SK-N-SH (cell line): ENCODE results near the gene CMTM8. TPM values are rescaled to one million over a fixed set of nuclear protein-coding genes. Genes with fewer than 3 reads are reported as not detected.

Experiments used
- CTCF ChIA-PET: fragments of 300-600, 350-600 bp; formaldehyde crosslinking; extraction: SDS; loops from one replicate; lab custom pipeline; 2021; lab: Yijun Ruan, JAX
- POLR2A ChIA-PET: fragments of 350-600 bp; sonication (Branson Sonifier 250); formaldehyde crosslinking; extraction: SDS; loops from one replicate; lab custom pipeline; 2020; ENCODE audit warnings: antibody characterized with exemption, inconsistent platforms; lab: Yijun Ruan, JAX
- DNase-seq: peaks from one replicate; pipeline ENCODE4 v3.0.0; 2012
- H2AFZ ChIP-seq: fragments of 200-600 bp; sonication (generic); 2 replicates; pipeline ENCODE4 v1.8.1; 2016; ENCODE audit warnings: antibody characterized with exemption, mild to moderate bottlenecking, low read depth
- H3F3A ChIP-seq: fragments of 200-600 bp; sonication (generic); replicated peaks from 2 replicates; pipeline ENCODE3; 2016; ENCODE audit warnings: antibody characterized with exemption, mild to moderate bottlenecking; ENCODE audit not compliant: insufficient read depth
- H3K27ac ChIP-seq, 2 experiments: fragments of 200-500 bp in 1 of 2; fragments of 200-600 bp in 1 of 2; sonication (Bioruptor generic) in 1 of 2; sonication (generic), shearing (Covaris generic) in 1 of 2; 2 replicates each; pipeline versions ENCODE4 v1.5.1 to v1.6.1; 2014 to 2016; ENCODE audit warnings: low read depth in 2 of 2, inconsistent platforms in 1 of 2, low read length in 1 of 2, mild to moderate bottlenecking in 1 of 2, mixed read lengths in 1 of 2
- H3K27me3 ChIP-seq: fragments of 200-600 bp; sonication (generic), shearing (Covaris generic); 2 replicates; pipeline ENCODE4 v1.6.1; 2016; ENCODE audit warnings: mixed run types; ENCODE audit not compliant: insufficient read depth
- H3K36me3 ChIP-seq, 2 experiments: fragments of 200-500 bp in 1 of 2; fragments of 200-600 bp in 1 of 2; sonication (Bioruptor generic) in 1 of 2; sonication (generic) in 1 of 2; replicated peaks in 1 of 2; 2 replicates each; pipeline versions ENCODE3 to v1.5.1; 2014 to 2016; ENCODE audit warnings: low read length in 1 of 2, mild to moderate bottlenecking in 1 of 2; ENCODE audit not compliant: insufficient read depth in 2 of 2, control insufficient read depth in 1 of 2
- H3K4me1 ChIP-seq, 2 experiments: fragments of 200-500 bp in 1 of 2; fragments of 200-600 bp in 1 of 2; sonication (Bioruptor generic) in 1 of 2; sonication (generic), shearing (Covaris generic) in 1 of 2; 2 replicates each; pipeline versions ENCODE4 v1.5.1 to v1.6.1; 2014 to 2016; ENCODE audit warnings: low read depth in 1 of 2, low read length in 1 of 2, mixed run types in 1 of 2; ENCODE audit not compliant: insufficient read depth in 2 of 2, control insufficient read depth in 1 of 2
- H3K4me2 ChIP-seq: fragments of 200-600 bp; sonication (generic), shearing (Covaris generic); 2 replicates; pipeline ENCODE4 v1.6.1; 2017; ENCODE audit warnings: mixed run types
- H3K4me3 ChIP-seq, 2 experiments: fragments of 200-500 bp in 1 of 2; fragments of 200-600 bp in 1 of 2; sonication (Bioruptor generic) in 1 of 2; sonication (generic), shearing (Covaris generic) in 1 of 2; 2 replicates each; pipeline versions ENCODE4 v1.5.1 to v1.8.1; 2014 to 2016; ENCODE audit warnings: low read depth in 2 of 2, inconsistent platforms in 1 of 2, low read length in 1 of 2, mild to moderate bottlenecking in 1 of 2, mixed read lengths in 1 of 2, moderate library complexity in 1 of 2
- H3K79me2 ChIP-seq: fragments of 200-600 bp; sonication (generic); 2 replicates; pipeline ENCODE4 v1.8.1; 2017; ENCODE audit warnings: mild to moderate bottlenecking; ENCODE audit not compliant: insufficient read depth
- H3K9ac ChIP-seq: fragments of 200-600 bp; sonication (generic); 2 replicates; pipeline ENCODE4 v1.6.1; 2017; ENCODE audit warnings: mixed run types
- H3K9me2 ChIP-seq: fragments of 200-600 bp; sonication (generic); 2 replicates; pipeline ENCODE4 v1.6.1; 2017; ENCODE audit warnings: mixed run types
- H3K9me3 ChIP-seq: fragments of 200-600 bp; sonication (generic); 2 replicates; pipeline ENCODE4 v1.6.1; 2017; ENCODE audit warnings: mixed run types, mild to moderate bottlenecking, moderate library complexity
- H4K20me1 ChIP-seq: fragments of 200-600 bp; sonication (generic); 2 replicates; pipeline ENCODE4 v1.6.1; 2017; ENCODE audit warnings: mild to moderate bottlenecking, mixed run types; ENCODE audit not compliant: insufficient read depth
- ELF1 ChIP-seq: IDR thresholded peaks from 2 replicates; pipeline ENCODE4 v1.4.0; 2012
- EZH2phosphoT487 ChIP-seq: fragments of 200-600 bp; sonication (generic); IDR thresholded peaks from 2 replicates; pipeline ENCODE4 v1.6.1; 2017; ENCODE audit warnings: low read depth, mixed run types, mild to moderate bottlenecking, antibody characterized with exemption, moderate library complexity, borderline replicate concordance
- FOSL2 ChIP-seq: IDR thresholded peaks from 2 replicates; pipeline ENCODE4 v1.4.0; 2012; ENCODE audit warnings: low read depth, mild to moderate bottlenecking, moderate library complexity, borderline replicate concordance
- GATA2 ChIP-seq: sonication (generic); formaldehyde crosslinking; IDR thresholded peaks from 2 replicates; pipeline ENCODE4 v1.5.0; 2020; ENCODE audit warnings: mild to moderate bottlenecking, missing genetic modification reagents
- MEF2A ChIP-seq: IDR thresholded peaks from 2 replicates; pipeline ENCODE4 v1.4.0; 2012; ENCODE audit warnings: low read depth, borderline replicate concordance
- NFIC ChIP-seq: IDR thresholded peaks from 2 replicates; pipeline ENCODE4 v1.4.0; 2012; ENCODE audit warnings: borderline replicate concordance
- NRF1 ChIP-seq: IDR thresholded peaks from 2 replicates; pipeline ENCODE4 v1.6.1; 2012; ENCODE audit warnings: low read depth, mild to moderate bottlenecking, low read length
- POLR2AphosphoS5 ChIP-seq: IDR thresholded peaks from 2 replicates; pipeline ENCODE4 v1.6.1; 2012; ENCODE audit warnings: low read depth, low read length
- RCOR1 ChIP-seq: fragments of 150-350 bp; IDR thresholded peaks from 2 replicates; pipeline ENCODE4 v1.6.1; 2017; ENCODE audit warnings: antibody characterized with exemption, low read length
- RFX5 ChIP-seq: IDR thresholded peaks from 2 replicates; pipeline ENCODE4 v1.6.1; 2012; ENCODE audit warnings: mild to moderate bottlenecking, improper control_type of control experiment, low read length
- SMC3 ChIP-seq: IDR thresholded peaks from 2 replicates; pipeline ENCODE4 v1.6.1; 2012; ENCODE audit warnings: low read depth, low read length, improper control_type of control experiment
- TAF1 ChIP-seq: IDR thresholded peaks from 2 replicates; pipeline ENCODE4 v1.6.1; 2012; ENCODE audit warnings: low read depth, mild to moderate bottlenecking, low read length, moderate library complexity, borderline replicate concordance
- TCF12 ChIP-seq: IDR thresholded peaks from 2 replicates; pipeline ENCODE4 v1.4.0; 2012
- TEAD4 ChIP-seq: IDR thresholded peaks from 2 replicates; pipeline ENCODE4 v1.4.0; 2012; ENCODE audit warnings: mild to moderate bottlenecking, borderline replicate concordance; ENCODE audit not compliant: insufficient read depth
- YY1 ChIP-seq: IDR thresholded peaks from 2 replicates; pipeline ENCODE4 v1.4.0; 2012; ENCODE audit warnings: low read depth, mild to moderate bottlenecking
- WGBS: methylation state at CpG from one replicate; pipeline ENCODE4 v1.1.6; 2017; ENCODE audit warnings: low lambda C conversion rate; 5-methylcytosine and 5-hydroxymethylcytosine counted together
- polyA plus RNA-seq, 3 experiments: library from polyadenylated mRNA; depleted of rRNA; stranded (reverse); fragments of >200 nt; gene quantifications; 2 replicates each; pipeline ENCODE4 v1.2.3, GENCODE V29; 2012
- TF ChIP-seq, protein P1 (sequence below): IDR thresholded peaks from 2 replicates; pipeline ENCODE4 v1.4.0; 2012; ENCODE audit warnings: low read depth, borderline replicate concordance
- TF ChIP-seq, protein P2 (sequence below): fragments of 150-350 bp; IDR thresholded peaks from 2 replicates; pipeline ENCODE4 v1.6.1; 2016; ENCODE audit warnings: mild to moderate bottlenecking, low read depth, low read length

CMTM8 gene
- polyA plus RNA-seq, 1 of the 3 experiments (the other 2 are of a cell fraction), result 9.7 TPM

- Histone ChIP-seq H3K36me3 (no peaks in the 10 kb centered on the region), H3K79me2 (no peaks in the 10 kb centered on the region), H3K4me2 (no peak overlapping the region), H4K20me1 (no peaks in the 10 kb centered on the region), H3K9ac (no peak overlapping the region), H3F3A (no peaks in the 10 kb centered on the region), H2AFZ (no peak overlapping the region), H3K27ac (peak overlapping the region in 1 of 2 experiments; percentile 1; a peak in 1 of 4 replicates), H3K9me3 (no peaks in the 10 kb centered on the region), H3K4me1 (no peaks in the 10 kb centered on the region), H3K27me3 (no peaks in the 10 kb centered on the region), H3K4me3 (no peak overlapping the region), H3K9me2 (no peaks in the 10 kb centered on the region)
- CTCF ChIA-PET, result interaction anchor here (0.8 to 6.7 kb wide), 20 partner anchors 9 to 201 kb away, joined by 3 to 98 read pairs (median 7); partner anchors contain the start of gene CMTM7
- 50% methylated on average over 2 of the region's 2 CpGs for WGBS
- DNase-seq, result no peak
- POLR2A ChIA-PET, result interaction anchor here (1.2 kb wide), 1 partner anchor 92 kb away, joined by 3 read pairs; no protein-coding TSS in a partner anchor
- TF ChIP-seq NFIC, result peak; percentile 19; the same call in 1 of the 2 replicates
- TF ChIP-seq FOSL2, result no peak; the same call in 1 of the 2 replicates
These were observed 137.6 kb downstream of the CMTM8 start for GRCh38 chr3:32376115-32376514.

DNA sequence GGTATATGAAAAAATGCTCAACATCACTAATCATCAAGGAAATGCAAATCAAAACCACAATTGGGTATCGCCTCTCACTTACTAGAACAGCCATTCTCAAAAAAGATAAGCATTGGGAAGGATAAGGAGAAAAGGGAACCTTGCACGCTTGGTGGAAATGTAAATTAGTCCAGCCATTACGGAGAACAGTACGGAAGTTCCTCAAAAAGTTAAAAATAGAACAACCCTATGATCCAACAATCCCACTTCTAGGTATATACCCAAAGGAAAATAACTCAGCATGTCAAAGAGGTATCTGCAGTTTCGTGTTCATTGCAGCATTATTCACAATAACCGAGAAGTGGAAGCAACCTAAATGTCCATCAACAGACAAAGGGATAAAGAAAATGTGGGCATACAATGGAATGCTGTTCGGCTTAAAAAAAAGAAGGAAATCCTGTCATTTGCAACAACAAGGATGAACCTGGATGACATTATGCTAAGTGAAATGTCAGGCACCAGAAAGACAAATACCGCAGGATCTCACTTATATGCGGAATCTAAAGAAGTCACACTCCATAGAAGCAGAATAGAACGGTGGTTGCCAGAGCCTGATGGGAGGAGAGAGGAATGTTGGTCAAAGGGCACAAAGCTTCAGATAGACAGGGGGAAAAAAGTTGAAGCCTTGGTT, 141.5 kb downstream of the CMTM8 start:
- TF ChIP-seq GATA2 (CRISPR knock-in tag) (no peak), TEAD4 (no peak), NRF1 (no peak), YY1 (no peak), TCF12 (no peak), SMC3 (no peak), RFX5 (no peak), RCOR1 (no peak), POLR2AphosphoS5 (no peak), FOSL2 (no peak), TAF1 (no peak), EZH2phosphoT487 (no peak), ELF1 (no peak), MEF2A (no peak)
- TF ChIP-seq, protein P1, sequence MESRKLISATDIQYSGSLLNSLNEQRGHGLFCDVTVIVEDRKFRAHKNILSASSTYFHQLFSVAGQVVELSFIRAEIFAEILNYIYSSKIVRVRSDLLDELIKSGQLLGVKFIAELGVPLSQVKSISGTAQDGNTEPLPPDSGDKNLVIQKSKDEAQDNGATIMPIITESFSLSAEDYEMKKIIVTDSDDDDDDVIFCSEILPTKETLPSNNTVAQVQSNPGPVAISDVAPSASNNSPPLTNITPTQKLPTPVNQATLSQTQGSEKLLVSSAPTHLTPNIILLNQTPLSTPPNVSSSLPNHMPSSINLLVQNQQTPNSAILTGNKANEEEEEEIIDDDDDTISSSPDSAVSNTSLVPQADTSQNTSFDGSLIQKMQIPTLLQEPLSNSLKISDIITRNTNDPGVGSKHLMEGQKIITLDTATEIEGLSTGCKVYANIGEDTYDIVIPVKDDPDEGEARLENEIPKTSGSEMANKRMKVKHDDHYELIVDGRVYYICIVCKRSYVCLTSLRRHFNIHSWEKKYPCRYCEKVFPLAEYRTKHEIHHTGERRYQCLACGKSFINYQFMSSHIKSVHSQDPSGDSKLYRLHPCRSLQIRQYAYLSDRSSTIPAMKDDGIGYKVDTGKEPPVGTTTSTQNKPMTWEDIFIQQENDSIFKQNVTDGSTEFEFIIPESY, result no peak
- TF ChIP-seq, protein P2, sequence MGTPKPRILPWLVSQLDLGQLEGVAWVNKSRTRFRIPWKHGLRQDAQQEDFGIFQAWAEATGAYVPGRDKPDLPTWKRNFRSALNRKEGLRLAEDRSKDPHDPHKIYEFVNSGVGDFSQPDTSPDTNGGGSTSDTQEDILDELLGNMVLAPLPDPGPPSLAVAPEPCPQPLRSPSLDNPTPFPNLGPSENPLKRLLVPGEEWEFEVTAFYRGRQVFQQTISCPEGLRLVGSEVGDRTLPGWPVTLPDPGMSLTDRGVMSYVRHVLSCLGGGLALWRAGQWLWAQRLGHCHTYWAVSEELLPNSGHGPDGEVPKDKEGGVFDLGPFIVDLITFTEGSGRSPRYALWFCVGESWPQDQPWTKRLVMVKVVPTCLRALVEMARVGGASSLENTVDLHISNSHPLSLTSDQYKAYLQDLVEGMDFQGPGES, result no peak
- 84% methylated on average over 10 of the region's 10 CpGs for WGBS
- CTCF ChIA-PET, result interaction anchor here (6.7 kb wide), 1 partner anchor 89 kb away, joined by 98 read pairs; no protein-coding TSS in a partner anchor

More for the DNA sequence above, 141.5 kb downstream of the CMTM8 start:
- POLR2A ChIA-PET, result no interaction called here
- H3K9me3 ChIP-seq, result no peaks in the 10 kb centered on the region
- H3F3A ChIP-seq, result no peaks in the 10 kb centered on the region
- H3K4me1 ChIP-seq, result peaks cover 0 to 2% of the 10 kb centered on the region in 2 experiments; a peak in 1 of 4 replicates
- H3K27me3 ChIP-seq, result no peaks in the 10 kb centered on the region
- H3K9ac ChIP-seq, result no peak overlapping the region
- H4K20me1 ChIP-seq, result no peaks in the 10 kb centered on the region
- no peaks in the 10 kb centered on the region for H3K79me2 ChIP-seq
- H3K4me2 ChIP-seq, result no peak overlapping the region
- DNase-seq, result no peak
- H2AFZ ChIP-seq, result no peak overlapping the region
- no peaks in the 10 kb centered on the region for H3K9me2 ChIP-seq
- no peak overlapping the region for H3K4me3 ChIP-seq
- H3K27ac ChIP-seq, result no peak overlapping the region
- no peaks in the 10 kb centered on the region for H3K36me3 ChIP-seq
